ENCODE measurements around the gene STAG1. TPM values are rescaled to one million over a fixed set of nuclear protein-coding genes. Genes with fewer than 3 reads are reported as not detected.
A peak's percentile ranks its signal among the peaks of the same experiment; 100 is the strongest.
"Not testable (repeated sequence)": the region's sequence is repeated elsewhere in the genome, so short reads cannot be mapped to it uniquely, and the experiment has no call there.

The STAG1 gene
- total RNA-seq, 2 donors from 2014 or later = 26.8 to 29.8 TPM

- no peak overlapping the region for H3K4me3 ChIP-seq (ENCODE audit: low read length)
- TF ChIP-seq, protein P1, sequence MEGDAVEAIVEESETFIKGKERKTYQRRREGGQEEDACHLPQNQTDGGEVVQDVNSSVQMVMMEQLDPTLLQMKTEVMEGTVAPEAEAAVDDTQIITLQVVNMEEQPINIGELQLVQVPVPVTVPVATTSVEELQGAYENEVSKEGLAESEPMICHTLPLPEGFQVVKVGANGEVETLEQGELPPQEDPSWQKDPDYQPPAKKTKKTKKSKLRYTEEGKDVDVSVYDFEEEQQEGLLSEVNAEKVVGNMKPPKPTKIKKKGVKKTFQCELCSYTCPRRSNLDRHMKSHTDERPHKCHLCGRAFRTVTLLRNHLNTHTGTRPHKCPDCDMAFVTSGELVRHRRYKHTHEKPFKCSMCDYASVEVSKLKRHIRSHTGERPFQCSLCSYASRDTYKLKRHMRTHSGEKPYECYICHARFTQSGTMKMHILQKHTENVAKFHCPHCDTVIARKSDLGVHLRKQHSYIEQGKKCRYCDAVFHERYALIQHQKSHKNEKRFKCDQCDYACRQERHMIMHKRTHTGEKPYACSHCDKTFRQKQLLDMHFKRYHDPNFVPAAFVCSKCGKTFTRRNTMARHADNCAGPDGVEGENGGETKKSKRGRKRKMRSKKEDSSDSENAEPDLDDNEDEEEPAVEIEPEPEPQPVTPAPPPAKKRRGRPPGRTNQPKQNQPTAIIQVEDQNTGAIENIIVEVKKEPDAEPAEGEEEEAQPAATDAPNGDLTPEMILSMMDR (conservative IDR thresholded peaks at IDR 0.05) = peak; percentile 38
- no peaks in the 10 kb centered on the region for H3K27me3 ChIP-seq (ENCODE audit: control insufficient read depth, insufficient read depth, low read length, poor library complexity, severe bottlenecking)
- Mint-ChIP-seq H3K36me3 (ENCODE audit: low read depth) (peaks cover 36% of the 10 kb centered on the region), H3K9me3 (no peaks in the 10 kb centered on the region), H3K27me3 (ENCODE audit: insufficient read depth) (no peaks in the 10 kb centered on the region), H3K4me1 (no peaks in the 10 kb centered on the region), H3K4me3 (no peak overlapping the region), H3K27ac (no peak overlapping the region)
- no peaks in the 10 kb centered on the region for H3K4me1 ChIP-seq (ENCODE audit: control insufficient read depth, insufficient read depth, low read length)
- H3K9ac ChIP-seq (ENCODE audit: extremely low read depth, low read length, poor library complexity, severe bottlenecking) = no peak overlapping the region
- DNase-seq = no peak
- no peaks in the 10 kb centered on the region for H3K9me3 ChIP-seq (ENCODE audit: control insufficient read depth, low read length)
- no peak overlapping the region for H3K27ac ChIP-seq (ENCODE audit: low read depth, low read length)
- H3K36me3 ChIP-seq (ENCODE audit: control insufficient read depth, insufficient read depth, low read length) = peaks cover 11% of the 10 kb centered on the region
Measured at GRCh38 chr3:136617198-136617597, 135.0 kb downstream of the STAG1 start.

GRCh38 chr3:136612512-136612911, 139.7 kb downstream of the STAG1 start:
- no peaks in the 10 kb centered on the region for H3K27me3 Mint-ChIP-seq (ENCODE audit: insufficient read depth)
- peaks cover 16% of the 10 kb centered on the region for H3K36me3 Mint-ChIP-seq (ENCODE audit: low read depth)
- H3K4me3 Mint-ChIP-seq = no peak overlapping the region
- H3K9me3 Mint-ChIP-seq = no peaks in the 10 kb centered on the region
- no peaks in the 10 kb centered on the region for H3K4me1 Mint-ChIP-seq
- Histone ChIP-seq H3K27ac (ENCODE audit: low read depth, low read length) (no peak overlapping the region), H3K27me3 (ENCODE audit: control insufficient read depth, insufficient read depth, low read length, poor library complexity, severe bottlenecking) (no peaks in the 10 kb centered on the region), H3K36me3 (ENCODE audit: control insufficient read depth, insufficient read depth, low read length) (peaks cover 4% of the 10 kb centered on the region), H3K9me3 (ENCODE audit: control insufficient read depth, low read length) (no peaks in the 10 kb centered on the region), H3K9ac (ENCODE audit: extremely low read depth, low read length, poor library complexity, severe bottlenecking) (no peak overlapping the region), H3K4me3 (ENCODE audit: low read length) (no peak overlapping the region), H3K4me1 (ENCODE audit: control insufficient read depth, insufficient read depth, low read length) (no peaks in the 10 kb centered on the region)
- WGBS, 2 experiments (ENCODE audit: insufficient coverage in 1 of 2, insufficient read length in 1 of 2) = 87 to 92% methylated on average over 2 of the region's 2 CpGs
- no peak overlapping the region for H3K27ac Mint-ChIP-seq
- DNase-seq = no peak
- TF ChIP-seq, protein P1 (conservative IDR thresholded peaks at IDR 0.05) = no peak

- no peaks in the 10 kb centered on the region for H3K4me1 ChIP-seq (ENCODE audit: control insufficient read depth, insufficient read depth, low read length)
- no peak overlapping the region for H3K9ac ChIP-seq (ENCODE audit: extremely low read depth, low read length, poor library complexity, severe bottlenecking)
- TF ChIP-seq, protein P1 (conservative IDR thresholded peaks at IDR 0.05) = no peak
- H3K4me3 Mint-ChIP-seq = no peak overlapping the region
- H3K27me3 ChIP-seq (ENCODE audit: control insufficient read depth, insufficient read depth, low read length, poor library complexity, severe bottlenecking) = no peaks in the 10 kb centered on the region
- 90 to 100% methylated on average over 2 of the region's 2 CpGs for WGBS, 2 experiments (ENCODE audit: insufficient coverage in 1 of 2, insufficient read length in 1 of 2)
- no peaks in the 10 kb centered on the region for H3K9me3 Mint-ChIP-seq
- H3K36me3 Mint-ChIP-seq (ENCODE audit: low read depth) = peaks cover 24% of the 10 kb centered on the region
- H3K27ac Mint-ChIP-seq = no peak overlapping the region
- no peak overlapping the region for H3K4me3 ChIP-seq (ENCODE audit: low read length)
- no peaks in the 10 kb centered on the region for H3K27me3 Mint-ChIP-seq (ENCODE audit: insufficient read depth)
- no peaks in the 10 kb centered on the region for H3K9me3 ChIP-seq (ENCODE audit: control insufficient read depth, low read length)
- H3K36me3 ChIP-seq (ENCODE audit: control insufficient read depth, insufficient read depth, low read length) = peaks cover 12% of the 10 kb centered on the region
- no peaks in the 10 kb centered on the region for H3K4me1 Mint-ChIP-seq
- DNase-seq = no peak
- no peak overlapping the region for H3K27ac ChIP-seq (ENCODE audit: low read depth, low read length)
Measured at GRCh38 chr3:136606990-136607389, 145.2 kb downstream of the STAG1 start.

- H3K4me1 Mint-ChIP-seq; H3K9ac ChIP-seq (ENCODE audit: extremely low read depth, low read length, poor library complexity, severe bottlenecking); H3K27me3 ChIP-seq (ENCODE audit: control insufficient read depth, insufficient read depth, low read length, poor library complexity, severe bottlenecking); H3K27me3 Mint-ChIP-seq (ENCODE audit: insufficient read depth); H3K27ac Mint-ChIP-seq; H3K4me1 ChIP-seq (ENCODE audit: control insufficient read depth, insufficient read depth, low read length); H3K9me3 Mint-ChIP-seq; H3K4me3 ChIP-seq (ENCODE audit: low read length); DNase-seq; H3K9me3 ChIP-seq (ENCODE audit: control insufficient read depth, low read length); H3K27ac ChIP-seq (ENCODE audit: low read depth, low read length); H3K4me3 Mint-ChIP-seq: not testable (repeated sequence)
- peaks cover 27% of the 10 kb centered on the region for H3K36me3 Mint-ChIP-seq (ENCODE audit: low read depth)
- WGBS, 2 experiments (ENCODE audit: insufficient coverage in 1 of 2, insufficient read length in 1 of 2) = 93 to 94% methylated on average over 5 to 7 of the region's 7 CpGs
- peaks cover 12% of the 10 kb centered on the region for H3K36me3 ChIP-seq (ENCODE audit: control insufficient read depth, insufficient read depth, low read length)
Measured at GRCh38 chr3:136606216-136606615, 146.0 kb downstream of the STAG1 start.

All from endodermal cell (in vitro differentiated cells).